HG03066 (cell line): ENCODE results near the gene TMEM60.
"Not testable (repeated sequence)": the region's sequence is repeated elsewhere in the genome, so short reads cannot be mapped to it uniquely, and the experiment has no call there.

Source experiments
- ATAC-seq: cut with Tn5 transposase; IDR thresholded peaks from one replicate; pipeline ENCODE4 v1.9.1; 2021; ENCODE audit warnings: low read depth; ENCODE audit not compliant: unreplicated experiment

TMEM60 gene, protein sequence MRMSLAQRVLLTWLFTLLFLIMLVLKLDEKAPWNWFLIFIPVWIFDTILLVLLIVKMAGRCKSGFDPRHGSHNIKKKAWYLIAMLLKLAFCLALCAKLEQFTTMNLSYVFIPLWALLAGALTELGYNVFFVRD

GRCh38 chr7:77798394-77799077, at the start of gene TMEM60, which contains the start of gene PHTF2:
Gene TMEM60, minus strand, starts transcription at chr7:77798434. Its CDS starts 4,061 bp downstream, at chr7:77794373.
Gene PHTF2, plus strand, starts transcription at chr7:77798773.
- ATAC-seq, result peak; percentile 88

- no peak for ATAC-seq
Measured at GRCh38 chr7:77846317-77847092, 48.3 kb upstream of the TMEM60 start.

- ATAC-seq, result no peak
Measured at GRCh38 chr7:77843194-77843593, 45.0 kb upstream of the TMEM60 start.

DNA sequence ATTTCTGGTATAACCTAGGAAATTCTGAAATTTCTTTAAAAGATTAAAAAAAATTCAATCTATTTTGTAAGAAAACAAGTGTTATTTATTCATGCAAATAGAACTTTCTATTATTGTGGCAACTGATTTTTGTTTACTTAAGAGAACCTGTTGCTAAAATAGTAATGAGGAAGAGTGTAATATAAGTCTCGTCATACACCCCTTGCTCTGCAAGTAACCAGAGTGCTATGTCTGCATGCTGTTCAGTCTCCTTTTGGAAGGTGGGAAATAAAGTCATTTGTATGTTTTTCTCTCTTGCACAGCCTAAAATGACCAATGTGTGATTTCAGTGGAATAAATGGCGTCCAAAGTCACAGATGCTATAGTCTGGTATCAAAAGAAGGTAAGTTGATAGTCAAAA, 41.7 kb upstream of the TMEM60 start:
- ATAC-seq, result no peak

DNA sequence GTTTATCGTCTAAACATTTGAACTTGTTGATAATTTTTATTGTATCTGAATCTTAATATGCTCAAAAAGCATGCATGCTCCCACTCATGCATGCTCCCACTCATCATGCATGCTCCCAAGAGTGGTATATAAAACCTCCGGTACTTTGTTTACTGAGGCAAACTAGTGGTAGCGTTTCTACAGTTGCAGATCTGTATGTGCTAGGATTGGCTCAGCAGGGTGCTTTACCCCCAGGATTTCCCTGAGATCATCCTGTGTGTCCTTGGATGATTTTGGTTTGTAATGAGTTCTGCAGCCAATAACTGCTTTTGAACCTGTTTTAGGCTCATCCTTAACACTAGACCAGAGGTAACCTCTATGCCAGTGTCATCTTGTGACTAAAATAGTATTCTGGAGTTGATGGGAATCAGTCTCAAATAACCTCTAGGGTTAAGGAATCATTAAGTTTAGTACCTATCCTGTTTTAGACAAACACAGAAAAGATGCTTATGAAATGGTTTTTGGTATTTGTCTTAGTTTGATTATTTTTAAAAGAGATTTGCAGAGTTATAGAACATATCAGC, 40.8 kb upstream of the TMEM60 start:
- ATAC-seq, result no peak

- ATAC-seq, result no peak
Measured at GRCh38 chr7:77837966-77838365, 39.7 kb upstream of the TMEM60 start.

- ATAC-seq, result no peak
Measured at GRCh38 chr7:77837275-77837674, 39.0 kb upstream of the TMEM60 start.

- ATAC-seq, result not testable (repeated sequence)
Measured at GRCh38 chr7:77836425-77836824, 38.2 kb upstream of the TMEM60 start.

- no peak for ATAC-seq
Measured at GRCh38 chr7:77833136-77833535, 34.9 kb upstream of the TMEM60 start.

DNA sequence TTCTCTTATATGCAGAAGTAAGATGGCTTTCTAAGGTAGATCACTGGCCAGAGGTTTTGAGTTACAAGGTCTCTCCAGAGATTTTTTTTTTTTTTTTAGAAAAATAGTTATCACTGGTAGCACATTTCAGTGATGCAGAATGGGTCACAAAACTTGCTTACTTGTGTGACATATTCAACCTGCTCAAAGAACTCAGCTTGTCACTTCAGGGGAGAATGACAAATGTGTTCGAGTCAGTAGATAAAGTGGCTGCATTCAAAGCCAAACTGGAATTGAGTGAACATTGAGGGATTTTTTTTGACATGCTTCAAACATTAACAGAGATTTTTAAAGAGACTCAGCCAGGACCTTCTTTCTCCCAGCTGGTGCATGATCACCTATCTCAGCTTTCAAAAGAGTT, 33.7 kb upstream of the TMEM60 start:
- ATAC-seq, result no peak

DNA sequence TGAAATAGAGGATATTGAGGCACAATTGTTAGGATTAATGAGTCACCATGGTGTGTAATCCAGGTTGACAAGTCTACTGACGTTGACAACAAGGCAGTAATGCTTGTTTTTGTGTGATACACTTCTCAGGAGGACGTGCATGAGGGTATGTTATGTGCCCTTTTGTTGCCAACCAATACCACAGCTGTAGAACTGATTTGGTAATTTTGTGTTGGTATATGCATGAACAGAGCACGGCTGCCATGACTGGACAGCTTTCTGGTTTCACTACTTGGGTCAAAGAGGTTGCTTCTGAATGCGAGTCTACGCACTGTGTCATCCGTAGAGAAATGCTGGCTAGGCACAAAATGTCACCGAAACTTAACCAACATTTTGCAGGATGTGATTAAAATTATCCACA, 33.2 kb upstream of the TMEM60 start:
- no peak for ATAC-seq

GRCh38 chr7:77830649-77831355, 32.6 kb upstream of the TMEM60 start:
- ATAC-seq, result no peak

- ATAC-seq, result no peak
Measured at GRCh38 chr7:77827999-77828398, 29.8 kb upstream of the TMEM60 start.

DNA sequence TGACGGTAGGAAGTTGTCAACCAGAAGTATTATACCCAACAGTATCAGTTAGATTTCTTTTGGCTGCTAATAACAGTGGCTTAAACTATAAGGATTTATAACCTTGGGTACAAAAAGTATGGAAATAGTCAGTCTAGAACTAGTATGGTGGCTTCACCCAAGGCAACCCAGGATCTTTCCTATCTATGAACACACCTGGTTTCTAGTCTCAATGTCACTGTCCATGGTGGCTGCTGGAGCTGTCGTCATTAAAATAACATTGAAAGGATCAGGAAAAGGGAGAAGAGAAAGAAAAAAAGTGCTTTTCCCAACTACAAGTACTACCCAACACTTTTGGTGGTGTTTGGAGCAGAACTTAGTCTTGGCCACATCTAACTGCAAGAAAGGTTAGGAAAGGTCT, 28.1 kb upstream of the TMEM60 start:
- no peak for ATAC-seq

DNA sequence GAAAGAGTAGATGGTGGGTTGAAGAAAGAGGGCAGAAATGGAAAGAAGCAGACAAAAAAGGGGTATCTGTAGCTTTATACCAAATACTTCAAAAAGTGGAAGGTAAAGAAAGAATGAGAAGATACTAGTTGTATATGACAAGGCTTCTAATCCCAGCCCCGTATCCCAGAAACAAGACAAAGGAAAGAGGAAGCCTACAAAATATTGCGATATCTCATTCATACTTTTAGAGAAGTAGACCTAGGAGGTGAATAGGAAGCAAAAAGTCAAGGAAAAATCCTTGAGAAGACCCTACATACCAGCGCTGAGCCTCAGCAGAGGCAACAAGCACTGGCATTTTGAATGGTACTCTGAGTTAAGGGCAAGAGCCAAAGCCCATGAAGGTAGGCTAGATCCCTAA, 26.9 kb upstream of the TMEM60 start:
- no peak for ATAC-seq

- no peak for ATAC-seq
Measured at GRCh38 chr7:77824636-77825035, 26.4 kb upstream of the TMEM60 start.

- peak; percentile 36 for ATAC-seq
Measured at GRCh38 chr7:77823787-77824186, 25.6 kb upstream of the TMEM60 start.

DNA sequence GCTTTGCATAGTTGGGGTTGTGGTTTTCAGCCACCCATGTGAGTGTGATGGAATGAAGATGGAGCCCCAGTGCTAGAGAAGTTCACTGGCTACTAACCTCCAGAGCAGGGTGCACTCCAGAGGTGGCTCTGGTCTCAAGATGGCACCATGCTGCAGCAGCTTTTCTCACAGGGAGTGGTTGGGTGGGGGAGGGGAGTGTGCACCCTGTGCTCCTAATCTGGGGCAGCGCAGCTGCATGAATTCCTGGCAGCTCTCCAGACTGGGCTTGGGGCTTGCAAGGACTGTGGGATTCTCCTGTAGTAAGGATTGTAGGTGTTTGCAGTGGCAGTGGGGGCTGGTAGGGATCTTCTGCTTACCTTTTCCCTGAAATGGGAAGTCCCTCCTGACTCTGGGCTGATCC, 24.0 kb upstream of the TMEM60 start:
- no peak for ATAC-seq

DNA sequence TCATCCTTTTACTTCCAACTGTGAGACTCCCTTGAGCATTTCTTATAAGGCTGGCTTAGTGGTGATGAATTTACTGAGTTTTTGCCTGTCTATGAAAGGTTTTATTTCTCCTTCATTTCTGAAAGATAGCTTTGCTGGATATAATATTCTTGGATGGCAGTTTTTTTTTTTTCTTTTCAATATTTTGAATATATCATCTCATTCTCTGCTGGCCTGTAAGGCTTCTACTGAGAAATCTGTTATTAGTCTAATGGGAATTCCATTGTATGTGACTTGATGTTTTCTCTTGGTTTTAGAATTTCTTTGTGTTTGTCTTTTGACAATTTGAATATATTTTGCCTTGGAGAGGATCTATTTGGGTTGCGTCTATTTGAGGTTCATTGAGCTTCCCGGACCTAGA, 22.7 kb upstream of the TMEM60 start:
- no peak for ATAC-seq

DNA sequence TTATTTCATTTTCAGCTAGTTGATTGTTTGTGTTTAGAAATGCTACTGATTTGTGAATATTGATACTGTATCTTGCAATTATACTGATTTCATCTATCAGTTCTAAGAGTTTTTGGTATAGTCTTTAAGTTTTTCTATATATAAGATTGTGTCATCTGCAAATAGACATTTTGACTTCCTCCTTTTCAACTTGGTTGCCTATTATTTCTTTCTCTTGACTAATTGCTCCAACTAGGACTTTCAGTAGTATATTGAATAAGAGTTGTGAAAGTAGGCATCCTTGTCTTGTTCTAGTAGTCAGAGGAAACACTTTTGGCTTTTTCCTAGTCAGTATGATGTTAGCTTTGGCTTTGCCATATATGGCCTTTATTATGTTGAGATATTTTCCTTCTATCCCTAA, 20.8 kb upstream of the TMEM60 start:
- ATAC-seq, result no peak

DNA sequence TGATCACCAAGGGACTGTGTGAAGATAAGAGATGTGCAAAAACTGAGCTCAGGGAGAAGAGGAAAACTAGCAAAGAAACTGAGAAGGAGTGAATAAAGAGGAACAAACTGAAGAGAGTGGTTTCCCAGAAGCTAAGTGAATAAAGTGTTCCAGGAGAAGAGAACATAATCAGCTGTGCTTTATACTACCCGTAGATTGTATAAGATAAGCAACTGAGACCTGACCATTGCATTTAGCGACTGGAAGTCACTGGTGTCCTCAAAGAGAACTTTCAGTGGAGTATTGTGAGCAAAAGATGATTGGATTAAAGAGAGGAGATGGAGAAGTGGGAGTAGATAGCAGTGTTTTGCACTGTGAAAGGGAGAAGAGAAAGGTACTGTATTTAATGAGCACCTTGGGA, 14.9 kb upstream of the TMEM60 start:
- no peak for ATAC-seq
